NCI-H2081 treated with DMSO at 0.1 percent for 48 hours (cell line): Measurements from ENCODE around the gene SYN1.

Experiments used
- DNase-seq: peaks from one replicate; lab custom pipeline; 2025; lab: John Stamatoyannopoulos, UW

The SYN1 gene

DNA sequence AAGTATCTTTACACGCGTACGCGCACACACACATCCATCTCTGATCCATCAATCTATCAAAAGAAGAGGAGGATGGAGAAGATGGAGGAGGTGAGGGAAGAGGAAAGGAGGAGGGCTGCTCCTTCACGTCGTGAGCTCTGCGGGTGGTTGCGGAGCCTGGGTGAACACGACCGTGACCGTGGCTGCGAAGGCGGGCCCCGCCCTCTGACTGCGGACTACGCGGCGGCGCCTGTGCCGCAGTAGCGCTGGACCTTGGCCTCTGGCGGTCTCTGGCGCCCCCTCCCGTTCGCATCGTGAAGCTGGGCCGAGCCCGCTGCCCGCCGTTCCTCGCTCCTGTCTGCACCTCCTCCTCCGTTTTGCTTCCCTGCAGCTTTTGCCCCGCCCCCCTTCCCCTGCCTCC, 96.4 kb downstream of the SYN1 start:
- DNase-seq = no peak
